GM23338 (cell line): ENCODE data around the gene REG3G. TPM values are rescaled to one million over a fixed set of nuclear protein-coding genes. Genes with fewer than 3 reads are reported as not detected.

Experiments used
- ATAC-seq: fragments of 200-7000 bp; cut with Tn5 transposase; 3 replicates; pipeline ENCODE4 v1.9.1; 2020
- DNase-seq: peaks from one replicate; pipeline ENCODE4 v3.0.0-alpha.2; 2015; ENCODE audit warnings: low spot score
- H2AFZ ChIP-seq: fragments of 200-600 bp; sonication (generic); 2 replicates; pipeline ENCODE4 v1.8.0; 2016; ENCODE audit warnings: antibody characterized with exemption, mild to moderate bottlenecking, moderate library complexity
- H3F3A ChIP-seq: fragments of 200-600 bp; sonication (generic); replicated peaks from 2 replicates; pipeline ENCODE4 v1.8.0; 2017; ENCODE audit warnings: antibody characterized with exemption, mixed run types, low read depth
- H3K27ac ChIP-seq: fragments of 200-600 bp; sonication (generic); 2 replicates; pipeline ENCODE4 v1.6.1; 2016; ENCODE audit warnings: low read depth
- H3K27me3 ChIP-seq: fragments of 200-600 bp; sonication (generic); 2 replicates; pipeline ENCODE4 v1.8.0; 2016; ENCODE audit warnings: mild to moderate bottlenecking, mixed run types, moderate library complexity; ENCODE audit not compliant: insufficient read depth
- H3K36me3 ChIP-seq: fragments of 200-600 bp; sonication (generic); 2 replicates; pipeline ENCODE4 v1.8.0; 2016; ENCODE audit warnings: mild to moderate bottlenecking; ENCODE audit not compliant: insufficient read depth
- H3K4me1 ChIP-seq: fragments of 200-600 bp; sonication (generic); 2 replicates; pipeline ENCODE4 v1.8.0; 2016; ENCODE audit warnings: mild to moderate bottlenecking, moderate library complexity; ENCODE audit not compliant: insufficient read depth
- H3K4me2 ChIP-seq: fragments of 200-600 bp; sonication (generic); 2 replicates; pipeline ENCODE4 v1.7.1; 2017; ENCODE audit warnings: mixed run types
- H3K4me3 ChIP-seq: fragments of 200-600 bp; sonication (generic); 2 replicates; pipeline ENCODE4 v1.6.1; 2016; ENCODE audit warnings: mixed run types
- H3K79me2 ChIP-seq: fragments of 200-600 bp; sonication (generic); replicated peaks from 2 replicates; pipeline ENCODE4 v1.8.0; 2017; ENCODE audit warnings: mild to moderate bottlenecking; ENCODE audit not compliant: insufficient read depth
- H3K9me2 ChIP-seq: fragments of 200-600 bp; sonication (generic); 2 replicates; pipeline ENCODE4 v1.8.0; 2017; ENCODE audit not compliant: insufficient read depth
- H4K20me1 ChIP-seq: fragments of 200-600 bp; sonication (generic); replicated peaks from 2 replicates; pipeline ENCODE4 v1.8.0; 2017; ENCODE audit warnings: mild to moderate bottlenecking; ENCODE audit not compliant: insufficient read depth
- H3K27ac Mint-ChIP-seq: 2 replicates; pipeline ENCODE4 v1.8.0; 2020; ENCODE audit warnings: inconsistent platforms, mild to moderate bottlenecking, moderate library complexity, mixed read lengths
- H3K27me3 Mint-ChIP-seq: 3 replicates; pipeline ENCODE4 v1.8.0; 2022; ENCODE audit warnings: low read depth, mild to moderate bottlenecking, moderate library complexity, mixed read lengths, inconsistent platforms; ENCODE audit not compliant: insufficient read depth, poor library complexity
- H3K36me3 Mint-ChIP-seq: 3 replicates; pipeline ENCODE4 v1.8.0; 2021; ENCODE audit warnings: low read depth, mild to moderate bottlenecking, inconsistent platforms, moderate library complexity, mixed read lengths
- H3K4me1 Mint-ChIP-seq: 3 replicates; pipeline ENCODE4 v1.8.0; 2020; ENCODE audit warnings: mild to moderate bottlenecking, inconsistent platforms, mixed read lengths
- H3K4me3 Mint-ChIP-seq: 3 replicates; pipeline ENCODE4 v1.8.0; 2021; ENCODE audit warnings: moderate library complexity, mild to moderate bottlenecking, inconsistent platforms, mixed read lengths
- H3K9me3 Mint-ChIP-seq: 3 replicates; pipeline ENCODE4 v1.8.0; 2020; ENCODE audit warnings: moderate library complexity, mild to moderate bottlenecking, inconsistent platforms, mixed read lengths
- CREB1 ChIP-seq: fragments of 250-450 bp; sonication (Bioruptor Pico); IDR thresholded peaks from 2 replicates; pipeline ENCODE4 v1.5.0; 2020; ENCODE audit warnings: low read depth, mild to moderate bottlenecking, moderate library complexity
- EZH2 ChIP-seq: fragments of 200-600 bp; sonication (generic); IDR thresholded peaks from one replicate; pipeline ENCODE4 v1.8.0; 2017; ENCODE audit warnings: antibody characterized with exemption, mild to moderate bottlenecking, low read depth; ENCODE audit not compliant: unreplicated experiment
- JUNB ChIP-seq: IDR thresholded peaks from one replicate; pipeline ENCODE4 v1.6.1; 2016; ENCODE audit warnings: antibody characterized with exemption; ENCODE audit not compliant: unreplicated experiment
- NANOG ChIP-seq: IDR thresholded peaks from 2 replicates; pipeline ENCODE4 v1.6.1; 2016; ENCODE audit warnings: antibody characterized with exemption, borderline replicate concordance
- POLR2AphosphoS5 ChIP-seq: IDR thresholded peaks from 2 replicates; pipeline ENCODE4 v1.6.1; 2016; ENCODE audit warnings: antibody characterized with exemption, low read depth
- ZNF331 ChIP-seq: fragments of 250-450 bp; sonication (Bioruptor Pico); IDR thresholded peaks from 2 replicates; pipeline ENCODE4 v1.5.0; 2020; ENCODE audit warnings: low read depth, mild to moderate bottlenecking, moderate library complexity
- polyA plus RNA-seq: library from polyadenylated mRNA; unstranded; fragments of >200 nt; fragmentation: Nextera tagmentation; extraction: Ambion mirVana; gene quantifications from 2 replicates; pipeline ENCODE4 v1.2.1, GENCODE V29; 2016
- total RNA-seq: library from RNA; depleted of rRNA; stranded (reverse); fragments of >200 nt; shearing (Covaris generic); gene quantifications from 2 replicates; pipeline ENCODE4 v1.2.3, GENCODE V29; 2014
- TF ChIP-seq, protein P1 (sequence below), 2 experiments: fragments of 200-600 bp in 1 of 2; sonication (generic) in 1 of 2; conservative IDR thresholded peaks; 2 replicates each; pipeline versions ENCODE4 v1.5.1 to v1.6.1; 2016 to 2017; ENCODE audit warnings: antibody characterized with exemption in 2 of 2, low read depth in 2 of 2, mild to moderate bottlenecking in 2 of 2, moderate library complexity in 1 of 2

Gene REG3G
- total and polyA plus RNA-seq, 2 experiments from 2014 or later, result not detected

DNA sequence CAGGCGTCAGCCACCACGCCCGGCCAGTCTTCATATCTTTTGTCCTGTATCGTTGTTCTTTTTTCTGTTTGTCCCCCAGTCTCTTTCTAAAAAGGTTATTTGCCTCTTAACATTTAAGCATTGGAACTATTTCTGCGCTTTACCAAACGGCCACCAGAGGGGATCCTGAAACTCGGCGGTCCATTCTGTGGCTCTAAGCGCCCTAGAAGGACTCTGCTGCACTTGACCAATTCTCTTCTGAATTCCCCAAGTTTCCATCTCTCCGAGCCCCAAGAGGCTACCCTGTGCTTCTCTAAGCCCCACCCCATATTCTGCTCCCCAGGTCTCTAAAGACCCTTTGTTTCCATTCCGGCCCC is 33.1 kb upstream of the REG3G start (continued):
- no peak for TF ChIP-seq ZNF331
- TF ChIP-seq POLR2AphosphoS5, result no peak
- TF ChIP-seq, protein P1, sequence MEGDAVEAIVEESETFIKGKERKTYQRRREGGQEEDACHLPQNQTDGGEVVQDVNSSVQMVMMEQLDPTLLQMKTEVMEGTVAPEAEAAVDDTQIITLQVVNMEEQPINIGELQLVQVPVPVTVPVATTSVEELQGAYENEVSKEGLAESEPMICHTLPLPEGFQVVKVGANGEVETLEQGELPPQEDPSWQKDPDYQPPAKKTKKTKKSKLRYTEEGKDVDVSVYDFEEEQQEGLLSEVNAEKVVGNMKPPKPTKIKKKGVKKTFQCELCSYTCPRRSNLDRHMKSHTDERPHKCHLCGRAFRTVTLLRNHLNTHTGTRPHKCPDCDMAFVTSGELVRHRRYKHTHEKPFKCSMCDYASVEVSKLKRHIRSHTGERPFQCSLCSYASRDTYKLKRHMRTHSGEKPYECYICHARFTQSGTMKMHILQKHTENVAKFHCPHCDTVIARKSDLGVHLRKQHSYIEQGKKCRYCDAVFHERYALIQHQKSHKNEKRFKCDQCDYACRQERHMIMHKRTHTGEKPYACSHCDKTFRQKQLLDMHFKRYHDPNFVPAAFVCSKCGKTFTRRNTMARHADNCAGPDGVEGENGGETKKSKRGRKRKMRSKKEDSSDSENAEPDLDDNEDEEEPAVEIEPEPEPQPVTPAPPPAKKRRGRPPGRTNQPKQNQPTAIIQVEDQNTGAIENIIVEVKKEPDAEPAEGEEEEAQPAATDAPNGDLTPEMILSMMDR (conservative IDR thresholded peaks at IDR 0.05; ENCODE audit: low read depth in 2 of 2), result peak; percentile 49 to 65; a peak in 3 of 4 replicates
- TF ChIP-seq JUNB, result no peak

DNA sequence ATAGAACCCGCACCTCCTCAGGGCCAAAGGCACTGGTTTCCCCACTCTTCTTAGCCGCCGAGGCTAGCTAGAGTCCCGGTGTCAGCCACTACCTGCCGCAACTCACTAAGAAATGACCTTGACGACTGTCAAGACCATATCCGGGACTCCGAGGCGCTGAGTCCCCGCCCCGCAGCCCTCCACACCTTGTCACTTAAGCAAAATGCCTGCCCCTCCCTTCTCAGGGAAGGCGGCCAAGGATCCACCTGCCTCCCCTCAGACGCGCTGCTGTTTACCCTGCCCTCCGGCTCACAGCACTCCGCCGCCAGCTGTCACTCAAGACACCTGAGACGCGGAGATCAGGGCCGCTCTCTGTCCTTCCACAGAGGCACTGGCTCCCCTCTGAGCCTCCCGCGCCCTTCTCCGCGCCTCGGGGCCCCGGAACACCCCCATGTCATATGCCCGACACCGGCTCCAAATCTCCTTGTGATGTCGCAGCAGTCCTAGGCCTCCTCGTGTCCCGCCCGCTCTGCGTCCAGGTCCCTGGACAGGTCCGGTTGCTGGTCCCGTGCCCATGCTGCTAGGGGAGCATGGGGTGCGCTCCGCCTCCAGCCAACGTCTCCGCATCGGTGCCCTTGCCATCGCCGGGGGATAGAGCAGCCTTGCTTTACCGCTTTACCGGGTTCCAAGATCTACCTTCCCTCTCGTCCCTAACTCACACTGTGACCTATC is 32.5 kb upstream of the REG3G start:
- no peaks in the 10 kb centered on the region for H3K9me3 Mint-ChIP-seq
- peak overlapping the region; percentile 81 for H3K4me3 Mint-ChIP-seq
- H3K4me3 ChIP-seq, result peak overlapping the region; percentile 58
- H2AFZ ChIP-seq, result peak overlapping the region; percentile 90
- H3K4me1 ChIP-seq, result no peaks in the 10 kb centered on the region; the same call in 1 of the 2 replicates
- 0 out of 2 replicates have a peak, but pooled peaks cover 3% of the 10 kb centered on the region for H3K9me2 ChIP-seq
- TF ChIP-seq ZNF331, result no peak
- TF ChIP-seq, protein P1 (conservative IDR thresholded peaks at IDR 0.05; ENCODE audit: low read depth in 2 of 2), result 0 out of 4 replicates have a peak, but pooled peaks of 1 of the 2 experiments have one; percentile 5
- no peak for TF ChIP-seq NANOG
- peak; percentile 41 for TF ChIP-seq EZH2
- DNase-seq (peak; percentile 83), ATAC-seq (peak; percentile 85)
- H3K4me2 ChIP-seq, result peak overlapping the region; percentile 76
- H3K4me1 Mint-ChIP-seq, result peaks cover 11% of the 10 kb centered on the region
- H3F3A ChIP-seq, result no peaks in the 10 kb centered on the region; the same call in 1 of the 2 replicates
- no peaks in the 10 kb centered on the region for H3K79me2 ChIP-seq
- no peaks in the 10 kb centered on the region for H3K36me3 Mint-ChIP-seq
- H3K27ac ChIP-seq, result no peak overlapping the region
- no peaks in the 10 kb centered on the region for H3K36me3 ChIP-seq
- no peaks in the 10 kb centered on the region; the same call in 1 of the 2 replicates for H4K20me1 ChIP-seq
- H3K27ac Mint-ChIP-seq, result no peak overlapping the region
- peaks cover 39% of the 10 kb centered on the region for H3K27me3 ChIP-seq
- peaks cover 33% of the 10 kb centered on the region for H3K27me3 Mint-ChIP-seq

DNA sequence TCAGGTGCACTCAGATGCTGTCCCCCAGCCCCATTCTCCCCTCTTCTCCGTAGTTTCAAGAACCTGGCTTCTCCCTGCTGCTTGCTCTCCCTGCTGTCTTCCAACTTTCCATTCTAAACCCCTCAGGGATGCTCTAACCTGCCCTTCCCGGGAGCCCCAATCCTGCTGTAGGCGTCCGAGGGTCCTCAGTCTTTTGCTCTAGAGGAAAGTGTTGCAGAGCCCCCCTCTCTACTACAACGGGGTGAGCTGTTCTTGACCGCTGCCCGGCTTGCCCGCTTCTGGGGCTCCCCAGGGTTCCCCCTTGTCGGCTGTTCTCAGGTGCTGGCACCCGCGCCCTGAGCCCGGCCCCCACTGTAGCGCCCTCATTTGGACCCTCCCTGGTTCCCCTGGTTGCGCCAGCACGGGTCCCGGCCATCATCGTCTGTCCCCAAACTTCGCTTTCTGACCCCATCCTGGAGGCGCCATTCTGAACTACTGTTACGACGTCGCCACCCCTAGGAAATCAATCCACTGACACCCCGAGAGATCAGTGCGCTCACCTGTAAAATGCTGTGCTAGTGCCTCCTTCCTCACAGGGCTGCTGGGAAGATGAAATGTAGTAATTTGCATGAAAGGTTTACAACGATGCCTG is 31.9 kb upstream of the REG3G start:
- Histone ChIP-seq H3K27ac (no peak overlapping the region), H3K4me2 (peak overlapping the region; percentile 76), H4K20me1 (no peaks in the 10 kb centered on the region; the same call in 1 of the 2 replicates), H3K9me2 (0 out of 2 replicates have a peak, but pooled peaks cover 3% of the 10 kb centered on the region), H3F3A (no peaks in the 10 kb centered on the region; the same call in 1 of the 2 replicates), H2AFZ (peak overlapping the region; percentile 90), H3K4me3 (peak overlapping the region; percentile 58), H3K4me1 (no peaks in the 10 kb centered on the region; the same call in 1 of the 2 replicates), H3K79me2 (no peaks in the 10 kb centered on the region), H3K27me3 (peaks cover 39% of the 10 kb centered on the region), H3K36me3 (no peaks in the 10 kb centered on the region)
- peak overlapping the region; percentile 81 for H3K4me3 Mint-ChIP-seq
- DNase-seq (peak; percentile 43), ATAC-seq (peak; percentile 18)
- H3K9me3 Mint-ChIP-seq, result no peaks in the 10 kb centered on the region
- H3K36me3 Mint-ChIP-seq, result no peaks in the 10 kb centered on the region
- H3K27ac Mint-ChIP-seq, result no peak overlapping the region
- peaks cover 33% of the 10 kb centered on the region for H3K27me3 Mint-ChIP-seq
- H3K4me1 Mint-ChIP-seq, result peaks cover 11% of the 10 kb centered on the region
- no peak for TF ChIP-seq CREB1 (CRISPR knock-in tag)
- TF ChIP-seq, protein P1 (conservative IDR thresholded peaks at IDR 0.05; ENCODE audit: low read depth in 2 of 2), result peak; percentile 28 to 37; a peak in 3 of 4 replicates
